PC-9 (cell line): ENCODE data around the gene MCUR1.

ENCODE experiments used
- EZH2 ChIP-seq: fragments of 200-600 bp; sonication (generic); IDR thresholded peaks from 2 replicates; pipeline ENCODE4 v1.8.0; 2017; ENCODE audit warnings: antibody characterized with exemption, low read depth
- TF ChIP-seq, protein P1 (sequence below): fragments of 200-600 bp; sonication (generic); conservative IDR thresholded peaks from 2 replicates; pipeline ENCODE4 v1.6.1; 2017; ENCODE audit warnings: mixed run types, antibody characterized with exemption, mild to moderate bottlenecking, moderate library complexity

DNA sequence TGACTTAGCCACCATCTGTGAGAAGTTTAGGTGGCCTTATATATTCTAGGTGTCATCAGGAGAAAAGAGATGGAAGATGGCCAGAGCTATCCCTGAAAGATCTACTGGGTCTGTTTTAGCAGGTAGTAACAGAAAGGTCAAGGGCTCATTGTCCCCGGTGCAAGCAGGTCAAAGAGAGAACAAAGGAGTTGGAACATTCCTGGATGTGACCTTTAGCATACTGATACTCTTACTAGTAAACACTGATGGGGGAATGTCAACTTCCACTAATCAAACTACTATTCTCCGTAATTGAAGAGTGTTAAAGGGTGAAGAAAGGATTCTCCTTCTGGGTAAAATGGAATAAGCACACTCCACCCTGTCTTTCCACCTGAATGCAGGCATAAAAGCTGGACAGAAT, 4.0 kb upstream of the MCUR1 start:
- TF ChIP-seq, protein P1, sequence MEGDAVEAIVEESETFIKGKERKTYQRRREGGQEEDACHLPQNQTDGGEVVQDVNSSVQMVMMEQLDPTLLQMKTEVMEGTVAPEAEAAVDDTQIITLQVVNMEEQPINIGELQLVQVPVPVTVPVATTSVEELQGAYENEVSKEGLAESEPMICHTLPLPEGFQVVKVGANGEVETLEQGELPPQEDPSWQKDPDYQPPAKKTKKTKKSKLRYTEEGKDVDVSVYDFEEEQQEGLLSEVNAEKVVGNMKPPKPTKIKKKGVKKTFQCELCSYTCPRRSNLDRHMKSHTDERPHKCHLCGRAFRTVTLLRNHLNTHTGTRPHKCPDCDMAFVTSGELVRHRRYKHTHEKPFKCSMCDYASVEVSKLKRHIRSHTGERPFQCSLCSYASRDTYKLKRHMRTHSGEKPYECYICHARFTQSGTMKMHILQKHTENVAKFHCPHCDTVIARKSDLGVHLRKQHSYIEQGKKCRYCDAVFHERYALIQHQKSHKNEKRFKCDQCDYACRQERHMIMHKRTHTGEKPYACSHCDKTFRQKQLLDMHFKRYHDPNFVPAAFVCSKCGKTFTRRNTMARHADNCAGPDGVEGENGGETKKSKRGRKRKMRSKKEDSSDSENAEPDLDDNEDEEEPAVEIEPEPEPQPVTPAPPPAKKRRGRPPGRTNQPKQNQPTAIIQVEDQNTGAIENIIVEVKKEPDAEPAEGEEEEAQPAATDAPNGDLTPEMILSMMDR: no peak
- no peak for TF ChIP-seq EZH2
